Upper lobe of left lung (tissue), 6 donors: Measurements from ENCODE around the gene RELCH. TPM values are rescaled to one million over a fixed set of nuclear protein-coding genes. Genes with fewer than 3 reads are reported as not detected.

Experiments used
- ATAC-seq, 2 donors: fragments of 200-7000 bp; cut with Tn5 transposase; one replicate each; pipeline ENCODE4 v1.9.1; 2022; ENCODE audit warnings: mild to moderate bottlenecking in 2 of 2, moderate library complexity in 2 of 2; ENCODE audit not compliant: low FRiP score in 2 of 2
- DNase-seq, 2 donors: peaks; one replicate each; pipeline ENCODE4 v3.0.0-alpha.2; 2019 to 2020
- H3K27ac ChIP-seq, 4 donors: fragments of 200-600 bp; sonication (generic); one replicate each; pipeline ENCODE4 v1.5.1; 2016 to 2019
- H3K27me3 ChIP-seq, 4 donors: fragments of 200-600 bp; sonication (generic); one replicate each; pipeline ENCODE4 v1.5.1; 2017 to 2019
- H3K36me3 ChIP-seq, 4 donors: fragments of 200-600 bp; sonication (generic); one replicate each; pipeline ENCODE4 v1.5.1; 2016 to 2019
- H3K4me1 ChIP-seq, 4 donors: fragments of 200-600 bp; sonication (generic); one replicate each; pipeline ENCODE4 v1.5.1; 2018 to 2019
- H3K4me3 ChIP-seq, 4 donors: fragments of 200-600 bp; sonication (generic); one replicate each; pipeline ENCODE4 v1.5.1; 2017 to 2019; ENCODE audit warnings: mild to moderate bottlenecking in 2 of 4, moderate library complexity in 1 of 4
- H3K9me3 ChIP-seq, 4 donors: fragments of 200-600 bp; sonication (generic); one replicate each; pipeline ENCODE4 v1.5.1; 2018 to 2019
- EP300 ChIP-seq, 4 donors: sonication (generic); formaldehyde crosslinking; IDR thresholded peaks; one replicate each; pipeline ENCODE4 v1.5.1; 2017; ENCODE audit warnings: antibody characterized with exemption in 4 of 4, control low read depth in 2 of 4
- POLR2A ChIP-seq, 4 donors: fragments of 450-650 bp; IDR thresholded peaks; one replicate each; pipeline ENCODE4 v1.5.1; 2016 to 2017; ENCODE audit warnings: antibody characterized with exemption in 4 of 4, mild to moderate bottlenecking in 2 of 4
- POLR2AphosphoS5 ChIP-seq, 2 donors: sonication (generic); formaldehyde crosslinking; IDR thresholded peaks; one replicate each; pipeline ENCODE4 v1.5.1; 2017; ENCODE audit warnings: antibody characterized with exemption in 2 of 2
- WGBS, 2 donors: methylation state at CpG; one replicate each; pipeline ENCODE4 v1.1.5; 2017 to 2018; 5-methylcytosine and 5-hydroxymethylcytosine counted together
- total RNA-seq, 6 donors: library from RNA; depleted of rRNA in 4 of 6; stranded (reverse); fragments of >200 nt in 4 of 6; gene quantifications; one replicate each; pipeline versions ENCODE4 v1.1.0 to v1.2.1, GENCODE V29; 2016 to 2021
- TF ChIP-seq, protein P1 (sequence below), 6 experiments: fragments of 450-650 bp in 4 of 6; fragments of 200-600 bp in 2 of 6; sonication (generic) in 2 of 6; IDR thresholded peaks; one replicate each; pipeline ENCODE4 v1.5.1; 2016 to 2019; ENCODE audit warnings: antibody characterized with exemption in 6 of 6
- donor health status: DM: no; HTN: no; CAD: no; lungs with moderate emphysema.
- donor health status: DM: no; HTN: yes; CAD: no; lungs with severe emphysema.

The RELCH gene
- total RNA-seq, 6 donors from 2014 or later = 27.8 to 66.7 (median 35.8) TPM

DNA sequence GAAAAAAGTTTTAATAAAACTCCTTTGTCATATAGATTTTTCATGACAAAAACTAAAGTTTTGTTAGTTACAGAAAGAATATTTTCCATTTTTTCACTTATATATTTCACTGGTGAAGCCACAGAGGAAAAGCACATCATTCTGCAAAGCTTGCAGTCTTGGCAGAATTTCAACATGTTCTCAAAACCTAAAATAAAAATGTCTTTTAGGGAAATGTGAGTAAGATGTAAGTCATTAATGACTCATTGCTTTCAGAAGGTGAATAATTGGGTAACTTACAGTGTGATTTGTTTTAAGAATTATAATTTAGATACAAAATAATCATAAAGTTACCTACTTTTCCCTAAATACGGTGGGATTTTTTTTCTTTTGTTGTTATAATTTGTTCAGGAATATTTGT is 94.6 kb downstream of the RELCH start:
- TF ChIP-seq EP300 (IDR thresholded peaks at IDR 0.05) = no peak
- TF ChIP-seq POLR2A (IDR thresholded peaks at IDR 0.05) = no peak
- TF ChIP-seq, protein P1, sequence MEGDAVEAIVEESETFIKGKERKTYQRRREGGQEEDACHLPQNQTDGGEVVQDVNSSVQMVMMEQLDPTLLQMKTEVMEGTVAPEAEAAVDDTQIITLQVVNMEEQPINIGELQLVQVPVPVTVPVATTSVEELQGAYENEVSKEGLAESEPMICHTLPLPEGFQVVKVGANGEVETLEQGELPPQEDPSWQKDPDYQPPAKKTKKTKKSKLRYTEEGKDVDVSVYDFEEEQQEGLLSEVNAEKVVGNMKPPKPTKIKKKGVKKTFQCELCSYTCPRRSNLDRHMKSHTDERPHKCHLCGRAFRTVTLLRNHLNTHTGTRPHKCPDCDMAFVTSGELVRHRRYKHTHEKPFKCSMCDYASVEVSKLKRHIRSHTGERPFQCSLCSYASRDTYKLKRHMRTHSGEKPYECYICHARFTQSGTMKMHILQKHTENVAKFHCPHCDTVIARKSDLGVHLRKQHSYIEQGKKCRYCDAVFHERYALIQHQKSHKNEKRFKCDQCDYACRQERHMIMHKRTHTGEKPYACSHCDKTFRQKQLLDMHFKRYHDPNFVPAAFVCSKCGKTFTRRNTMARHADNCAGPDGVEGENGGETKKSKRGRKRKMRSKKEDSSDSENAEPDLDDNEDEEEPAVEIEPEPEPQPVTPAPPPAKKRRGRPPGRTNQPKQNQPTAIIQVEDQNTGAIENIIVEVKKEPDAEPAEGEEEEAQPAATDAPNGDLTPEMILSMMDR (IDR thresholded peaks at IDR 0.05) = no peak
- no peak for TF ChIP-seq POLR2AphosphoS5 (IDR thresholded peaks at IDR 0.05)
- ATAC-seq (peak in 1 of 2 donors; percentile 67), DNase-seq (no peak)
- H3K27ac ChIP-seq = no peak overlapping the region
- no peaks in the 10 kb centered on the region for H3K9me3 ChIP-seq
- peaks cover 0 to 41% (median 8%) of the 10 kb centered on the region in 4 donors for H3K36me3 ChIP-seq
- no peaks in the 10 kb centered on the region for H3K4me1 ChIP-seq
- H3K27me3 ChIP-seq = no peaks in the 10 kb centered on the region
- no peak overlapping the region for H3K4me3 ChIP-seq
- WGBS, 2 donors = 72 to 79% methylated on average over 1 of the region's 1 CpG

DNA sequence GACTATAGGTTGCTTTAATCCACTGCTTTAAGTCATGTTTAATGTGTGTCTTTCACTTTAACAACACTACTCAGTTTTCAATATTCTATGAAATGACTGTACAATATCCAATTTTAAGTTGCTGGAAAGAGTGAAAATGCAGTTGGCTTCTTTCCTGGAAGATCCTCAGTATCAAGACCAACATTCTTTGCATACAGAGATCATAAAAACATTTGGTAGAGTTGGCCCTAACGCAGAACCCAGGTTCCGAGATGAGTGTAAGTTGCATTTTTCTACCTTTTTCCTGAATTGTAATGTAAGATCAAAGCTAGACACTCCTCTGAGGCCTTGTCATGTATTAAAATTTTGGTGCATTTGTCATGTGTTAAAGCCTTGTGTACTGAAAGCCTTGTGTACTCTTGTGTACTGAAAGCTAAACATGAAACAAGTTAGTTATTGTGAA is 95.2 kb downstream of the RELCH start:
- DNase-seq (no peak), ATAC-seq (peak in 1 of 2 donors; percentile 24)
- Histone ChIP-seq H3K4me3 (no peak overlapping the region), H3K4me1 (no peaks in the 10 kb centered on the region), H3K9me3 (no peaks in the 10 kb centered on the region), H3K36me3 (peaks cover 0 to 41% (median 8%) of the 10 kb centered on the region in 4 donors), H3K27me3 (no peaks in the 10 kb centered on the region), H3K27ac (no peak overlapping the region)
- 78 to 79% methylated on average over 2 of the region's 2 CpGs for WGBS, 2 donors
- TF ChIP-seq EP300 (IDR thresholded peaks at IDR 0.05) (no peak), POLR2A (IDR thresholded peaks at IDR 0.05) (no peak), POLR2AphosphoS5 (IDR thresholded peaks at IDR 0.05) (no peak)
- TF ChIP-seq, protein P1 (IDR thresholded peaks at IDR 0.05) = no peak

DNA sequence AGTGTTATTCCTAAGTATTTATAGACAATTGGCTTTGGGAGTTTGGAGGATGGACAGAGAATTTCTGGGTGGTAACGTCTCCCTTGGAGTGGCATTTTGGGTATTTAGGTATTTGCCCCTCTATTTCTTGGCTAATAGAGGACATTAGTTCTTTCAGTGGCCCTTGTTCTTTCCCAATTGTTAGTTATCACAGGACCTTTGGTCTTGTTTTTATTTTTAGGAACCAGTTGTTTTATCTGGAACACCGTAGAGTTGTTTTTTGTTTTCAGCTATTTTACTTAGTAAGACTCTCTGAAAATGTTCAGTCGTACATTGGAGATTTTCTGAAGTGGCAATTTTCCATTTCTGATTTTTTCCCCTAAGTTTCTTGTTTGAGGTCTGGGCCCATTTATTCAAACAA is 97.6 kb downstream of the RELCH start:
- Histone ChIP-seq H3K27me3 (no peaks in the 10 kb centered on the region), H3K36me3 (peaks cover 0 to 54% (median 6%) of the 10 kb centered on the region in 4 donors), H3K4me1 (no peaks in the 10 kb centered on the region), H3K4me3 (no peak overlapping the region), H3K27ac (no peak overlapping the region), H3K9me3 (no peaks in the 10 kb centered on the region)
- no peak for TF ChIP-seq EP300 (IDR thresholded peaks at IDR 0.05)
- TF ChIP-seq POLR2A (IDR thresholded peaks at IDR 0.05) = no peak
- no peak for TF ChIP-seq POLR2AphosphoS5 (IDR thresholded peaks at IDR 0.05)
- no peak for DNase-seq
- ATAC-seq = no peak
- WGBS, 2 donors = 89 to 94% methylated on average over 3 of the region's 3 CpGs

DNA sequence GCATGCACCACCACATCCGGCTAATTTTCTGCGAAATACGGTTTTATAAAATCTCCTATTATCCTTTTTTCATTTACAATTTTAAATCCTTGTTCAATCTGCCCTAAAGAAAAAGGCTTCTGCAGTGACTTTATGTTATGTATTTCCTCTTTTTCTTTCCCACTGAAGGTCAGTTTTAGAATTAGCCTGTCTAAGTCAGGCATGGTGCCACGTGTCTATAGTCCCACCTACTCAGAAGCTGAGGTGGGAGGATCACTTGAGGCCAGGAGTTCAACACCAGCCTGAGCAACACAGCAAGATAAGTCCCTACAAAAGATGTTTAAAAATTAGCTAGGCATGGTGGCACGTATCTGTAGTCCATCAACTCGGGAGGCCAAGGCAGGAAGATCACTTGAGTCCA is 98.2 kb downstream of the RELCH start:
- H3K27me3 ChIP-seq = no peaks in the 10 kb centered on the region
- WGBS, 2 donors = 92 to 95% methylated on average over 6 of the region's 6 CpGs
- TF ChIP-seq POLR2A (IDR thresholded peaks at IDR 0.05) (no peak), POLR2AphosphoS5 (IDR thresholded peaks at IDR 0.05) (no peak), EP300 (IDR thresholded peaks at IDR 0.05) (no peak)
- TF ChIP-seq, protein P1 (IDR thresholded peaks at IDR 0.05) = no peak
- H3K27ac ChIP-seq = no peak overlapping the region
- ATAC-seq = no peak
- no peaks in the 10 kb centered on the region for H3K9me3 ChIP-seq
- no peak for DNase-seq
- H3K36me3 ChIP-seq = peaks cover 0 to 48% (median 4%) of the 10 kb centered on the region in 4 donors
- H3K4me1 ChIP-seq = no peaks in the 10 kb centered on the region
- H3K4me3 ChIP-seq = no peak overlapping the region

DNA sequence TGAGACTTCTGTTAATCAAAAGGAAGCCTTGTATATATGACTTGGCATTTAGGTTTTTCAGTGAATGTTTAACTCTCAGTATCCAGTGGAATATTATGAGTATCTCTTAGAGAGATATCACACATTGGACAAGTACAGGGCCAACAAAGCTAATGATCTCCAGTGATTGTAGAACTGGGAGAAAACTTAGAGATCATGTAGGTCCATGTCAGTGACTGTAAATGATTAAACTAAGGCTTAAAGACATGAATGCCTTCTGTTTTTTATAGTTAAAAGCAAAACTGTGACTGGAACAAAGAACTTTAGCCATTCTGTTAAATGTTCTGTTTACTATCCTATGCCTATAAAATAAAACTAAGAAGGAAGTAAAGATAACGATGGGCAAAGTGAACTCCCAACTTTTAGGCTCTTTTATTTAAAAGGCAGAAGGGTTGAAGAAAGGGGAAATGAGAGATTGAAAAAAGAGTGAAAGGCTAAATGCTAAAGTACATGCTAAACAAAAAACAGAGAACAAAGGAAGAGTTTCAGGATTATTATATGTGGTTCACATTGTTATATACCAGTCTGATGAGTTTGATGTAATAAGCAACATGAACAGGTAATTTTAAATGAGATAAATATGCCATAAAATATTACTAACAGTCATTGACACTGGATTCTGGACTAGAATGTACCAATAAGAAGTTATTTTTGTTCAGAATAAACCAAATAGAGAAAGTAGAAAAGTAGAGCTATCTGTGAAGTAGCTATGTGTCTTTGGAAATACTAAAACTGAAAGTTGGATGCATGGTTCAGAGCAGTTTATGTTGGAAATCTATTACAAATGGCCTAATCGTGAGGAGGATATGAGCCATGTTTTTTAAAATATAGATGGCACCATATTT is 101.0 kb downstream of the RELCH start:
- DNase-seq (no peak), ATAC-seq (no peak)
- WGBS, 2 donors = 66 to 71% methylated on average over 2 of the region's 2 CpGs
- no peaks in the 10 kb centered on the region for H3K4me1 ChIP-seq
- no peak overlapping the region for H3K4me3 ChIP-seq
- TF ChIP-seq, protein P1 (IDR thresholded peaks at IDR 0.05) = no peak
- no peak for TF ChIP-seq POLR2A (IDR thresholded peaks at IDR 0.05)
- no peak for TF ChIP-seq POLR2AphosphoS5 (IDR thresholded peaks at IDR 0.05)
- TF ChIP-seq EP300 (IDR thresholded peaks at IDR 0.05) = no peak
- H3K9me3 ChIP-seq = no peaks in the 10 kb centered on the region
- H3K36me3 ChIP-seq = peaks cover 0 to 41% (median 21%) of the 10 kb centered on the region in 4 donors
- no peak overlapping the region for H3K27ac ChIP-seq
- H3K27me3 ChIP-seq = no peaks in the 10 kb centered on the region
